Measurements from ENCODE around the gene SEMA7A. TPM values are rescaled to one million over a fixed set of nuclear protein-coding genes. Genes with fewer than 3 reads are reported as not detected.
A peak's percentile ranks its signal among the peaks of the same experiment; 100 is the strongest.

SEMA7A gene
- total and polyA plus RNA-seq, 2 of the 4 experiments (the other 2 are of a cell fraction) = 30.5 to 87.3 TPM

GRCh38 chr15:74470631-74471395, 37.1 kb upstream of the SEMA7A start:
- Histone ChIP-seq H3K4me3 (ENCODE audit: insufficient read depth, low read depth, low read length) (no peak overlapping the region), H4K20me1 (ENCODE audit: insufficient read depth, low read length) (no peaks in the 10 kb centered on the region), H4K8ac (ENCODE audit: low read depth in 2 of 2, low read length in 2 of 2) (no peak overlapping the region), H3K14ac (replicated peaks; ENCODE audit: low read depth, low read length) (no peak overlapping the region), H2BK5ac (ENCODE audit: low read depth, low read length, poor library complexity, severe bottlenecking) (no peak overlapping the region), H3K56ac (ENCODE audit: extremely low read depth, insufficient read depth, low read length) (no peak overlapping the region), H3K9ac (ENCODE audit: low read depth, low read length) (no peak overlapping the region), H2AK5ac (ENCODE audit: low read depth, low read length) (no peak overlapping the region), H2AK9ac (replicated peaks; ENCODE audit: low read depth, low read length, poor library complexity) (no peak overlapping the region), H2BK15ac (ENCODE audit: low read depth, low read length) (no peak overlapping the region), H2BK120ac (ENCODE audit: low read depth, low read length) (no peak overlapping the region), H3K27me3 (ENCODE audit: control insufficient read depth, insufficient read depth, low read length) (no peaks in the 10 kb centered on the region), H3K4ac (ENCODE audit: low read depth, low read length) (no peak overlapping the region), H4K91ac (ENCODE audit: insufficient read depth, low read depth, low read length) (no peak overlapping the region), H2AFZ (replicated peaks; ENCODE audit: low read length, poor library complexity) (no peak overlapping the region), H3K27ac (ENCODE audit: insufficient read depth, low read length) (no peak overlapping the region), H3K36me3 (ENCODE audit: control insufficient read depth, insufficient read depth, low read length) (no peaks in the 10 kb centered on the region; the same call in 1 of the 2 replicates), H2BK20ac (ENCODE audit: low read depth, low read length) (no peak overlapping the region), H3K9me3 (ENCODE audit: control insufficient read depth, insufficient read depth, low read length) (no peaks in the 10 kb centered on the region), H3K18ac (ENCODE audit: low read depth, low read length) (no peak overlapping the region), H3K4me2 (ENCODE audit: low read depth, low read length) (no peak overlapping the region), H3K79me1 (ENCODE audit: low read depth in 1 of 2, low read length in 2 of 2) (no peaks in the 10 kb centered on the region), H3K23ac (ENCODE audit: low read depth, low read length) (no peak overlapping the region), H3K9me1 (ENCODE audit: insufficient read depth, low read length) (no peaks in the 10 kb centered on the region; the same call in 1 of the 2 replicates), H4K5ac (ENCODE audit: low read depth, low read length) (no peak overlapping the region), H3K4me1 (ENCODE audit: control insufficient read depth, insufficient read depth, low read length) (no peaks in the 10 kb centered on the region)
- dilution Hi-C loops (cut with HindIII; ENCODE audit: low sequenced_read_pairs, unreplicated experiment) = no loop called here
- TF ChIP-seq CEBPB (IDR thresholded peaks at IDR 0.05; ENCODE audit: low read depth, low read length) = peak; percentile 16; the same call in 1 of the 2 replicates
- TF ChIP-seq BHLHE40 (IDR thresholded peaks at IDR 0.05; ENCODE audit: low read depth, low read length) = no peak
- TF ChIP-seq RCOR1 (IDR thresholded peaks at IDR 0.05; ENCODE audit: insufficient replicate concordance, low read length) = no peak
- TF ChIP-seq ELK1 (IDR thresholded peaks at IDR 0.05; ENCODE audit: borderline replicate concordance, low read depth, low read length) = no peak
- no peak for TF ChIP-seq SMC3 (IDR thresholded peaks at IDR 0.05; ENCODE audit: low read depth, low read length)
- ChIA-PET CTCF (interaction anchor here (0.9 kb wide), 1 partner anchor 89 kb away, joined by 3 read pairs; no protein-coding TSS in a partner anchor), POLR2A (ENCODE audit: unreplicated experiment) (no interaction called here)
- intact Hi-C loops (cut with micrococcal nuclease) = no loop called here
- BruUV-seq (replicated peaks) = no TSS peak
- 100% methylated on average over 2 of the region's 12 CpGs; no CpG with 5 or more reads in 1 of the 2 experiments for whole genome bisulfite sequencing, 2 experiments (ENCODE audit: extremely low coverage in 2 of 2, insufficient read length in 1 of 2)
- in situ Hi-C loops (cut with MboI; ENCODE audit: low sequenced_read_pairs) = no loop called here
- DNase-seq (no peak), ATAC-seq (ENCODE audit: low read depth) (no peak)
